HK-2 (cell line): Measurements from ENCODE around the gene CDKN2AIP.

Experiments
- DNase-seq: peaks from one replicate; pipeline ENCODE4 v3.0.0-alpha.2; 2018; ENCODE audit not compliant: unreplicated experiment

CDKN2AIP gene

GRCh38 chr4:183495184-183495583 lies 50.7 kb downstream of the CDKN2AIP start:
- no peak for DNase-seq
